GM19099 (cell line): ENCODE data around the gene TMEM117.

Experiments used
- POLR2A ChIP-seq: IDR thresholded peaks from 3 replicates; pipeline ENCODE4 v1.6.1; 2011; ENCODE audit warnings: low read depth; ENCODE audit not compliant: insufficient read length; ENCODE audit errors: extremely low read depth

Gene TMEM117

DNA sequence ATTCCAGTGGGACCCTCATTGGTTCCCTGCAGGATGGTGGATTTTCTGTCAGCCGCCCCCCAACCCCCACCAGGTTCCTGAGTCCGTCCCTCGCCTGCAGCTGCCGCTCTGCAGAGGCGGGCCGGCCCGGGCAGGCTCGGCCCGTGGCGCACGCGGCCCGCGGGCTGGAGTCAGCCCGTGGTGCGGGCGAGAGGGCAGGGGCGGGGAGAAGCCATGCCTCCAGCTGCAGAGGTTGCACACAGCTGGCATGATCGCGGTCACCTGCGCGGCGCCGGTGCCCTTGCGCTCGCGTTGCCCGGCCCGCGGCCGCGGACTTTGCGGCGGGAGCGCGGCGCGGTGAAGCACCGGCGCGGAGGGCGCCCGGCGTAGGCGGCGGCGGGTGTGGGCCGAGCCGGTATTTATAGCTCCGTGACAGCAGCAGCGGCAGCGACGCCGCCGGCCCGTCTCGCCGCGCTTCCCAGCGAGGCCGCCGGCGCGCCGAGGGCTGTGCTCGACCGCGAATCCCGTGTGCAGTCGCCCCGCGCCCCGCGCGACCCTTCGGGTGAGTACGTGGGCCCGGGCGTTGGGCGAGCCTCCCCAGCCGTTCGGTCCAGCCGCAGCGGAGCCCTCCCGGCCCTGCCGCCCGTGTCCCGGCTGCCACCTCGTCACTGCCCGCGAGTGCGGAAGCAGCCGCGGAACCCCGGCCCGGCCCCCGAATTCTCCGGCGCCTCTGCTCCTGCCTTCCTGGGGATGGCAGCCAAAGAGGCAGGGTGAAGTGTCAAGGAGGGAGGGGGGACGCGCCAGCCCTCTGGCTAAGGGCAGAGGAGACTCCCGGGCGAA is at the start of gene TMEM117:
Gene TMEM117, plus strand, starts transcription at position 426 of the 819 bp plus-strand sequence.
- peak; percentile 66 for TF ChIP-seq POLR2A

DNA sequence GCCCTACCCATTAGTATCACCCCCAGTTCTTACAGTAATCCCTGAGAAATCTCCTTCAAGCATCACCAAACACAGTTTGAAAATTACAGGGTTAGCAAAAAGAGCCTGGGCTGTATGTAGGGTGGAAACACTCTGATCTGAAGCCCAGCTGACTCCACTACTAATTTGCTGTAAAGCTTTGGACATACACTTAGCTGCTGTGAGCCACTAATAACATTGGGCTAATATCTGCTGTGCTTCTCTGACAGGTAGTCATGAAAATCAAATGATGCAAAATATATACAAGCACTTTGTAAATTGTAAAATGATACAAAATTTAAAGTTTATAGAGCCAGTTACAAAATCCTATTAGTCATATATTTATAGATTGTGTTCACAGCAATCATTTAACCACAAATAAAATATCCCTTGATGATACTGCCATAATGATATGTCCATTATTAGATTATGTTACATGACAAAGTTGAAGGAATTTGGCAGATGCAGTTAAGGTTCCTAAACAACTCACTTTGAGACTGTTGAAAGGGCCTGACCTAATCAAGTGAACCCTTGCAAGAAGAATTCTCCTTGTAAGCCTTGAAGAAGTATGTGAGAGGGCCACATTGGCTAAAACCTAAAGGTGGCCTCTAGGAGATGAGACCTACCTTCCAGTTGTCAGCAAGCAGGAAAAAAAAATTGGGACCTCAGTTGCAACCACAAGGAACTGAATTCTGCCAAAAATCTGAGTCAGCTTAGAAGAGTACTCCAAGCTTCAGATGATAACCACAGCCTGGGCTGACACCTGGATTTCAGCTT is 48.8 kb upstream of the TMEM117 start:
- no peak for TF ChIP-seq POLR2A

GRCh38 chr12:43789941-43790340 is 45.9 kb upstream of the TMEM117 start:
- no peak for TF ChIP-seq POLR2A

GRCh38 chr12:43795716-43796280 is 40.1 kb upstream of the TMEM117 start:
- TF ChIP-seq POLR2A, result no peak

- TF ChIP-seq POLR2A, result no peak
Measured at GRCh38 chr12:43797561-43798217, 38.2 kb upstream of the TMEM117 start.

DNA sequence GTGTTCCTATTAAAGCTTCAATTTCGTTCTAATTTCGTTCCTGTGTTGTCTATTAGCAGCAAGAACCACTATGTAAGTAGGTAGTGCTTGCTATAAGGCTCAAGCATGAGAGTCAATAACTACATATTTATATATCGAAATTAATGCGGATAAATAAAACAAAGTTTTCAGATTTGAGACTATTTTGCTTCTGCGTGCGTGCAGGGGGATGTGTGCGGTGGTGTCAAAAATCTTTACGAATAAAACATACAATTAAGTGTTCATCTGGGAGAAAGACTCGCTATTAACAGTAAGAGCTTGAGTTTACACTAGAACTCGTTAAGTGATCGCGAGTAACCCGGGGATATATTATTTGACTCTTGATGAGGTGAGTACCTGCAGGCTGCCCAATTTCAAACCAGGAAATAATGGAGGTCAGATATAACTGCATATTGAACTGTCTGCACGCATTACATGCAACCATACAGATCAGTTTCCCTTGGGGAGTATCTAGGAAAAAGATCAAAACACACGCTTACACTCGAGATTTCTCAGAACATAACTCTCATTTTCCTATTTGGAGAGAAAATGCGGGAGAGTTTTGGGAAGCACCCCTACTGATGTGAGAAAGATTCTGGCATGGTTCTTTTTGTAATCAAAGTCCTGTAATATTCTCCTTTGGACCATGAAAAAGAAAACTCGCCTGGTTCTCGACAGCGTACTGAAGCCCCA is 30.6 kb upstream of the TMEM117 start:
- TF ChIP-seq POLR2A, result no peak

GRCh38 chr12:43805860-43806736 is 29.8 kb upstream of the TMEM117 start, which contains the start of gene TWF1:
Gene TWF1 (minus strand): TSS chr12:43806317. CDS start chr12:43806245, 72 bp downstream.
- TF ChIP-seq POLR2A, result peak; percentile 96

DNA sequence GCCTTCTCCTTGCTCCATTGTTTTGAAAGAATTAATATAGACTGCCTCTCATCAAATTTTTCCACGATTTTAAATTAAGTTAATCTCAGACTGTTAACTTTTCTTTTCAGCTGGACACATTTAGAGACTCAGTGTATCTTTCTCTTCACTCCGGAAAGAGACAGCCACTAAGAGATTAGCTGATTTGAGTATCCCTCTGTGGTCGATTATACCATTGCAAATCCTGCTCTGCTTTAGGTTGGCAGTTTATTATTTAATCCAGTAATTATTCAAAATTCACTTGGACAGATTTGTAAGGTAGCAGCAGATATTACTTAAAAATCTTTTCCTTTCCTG is 29.2 kb upstream of the TMEM117 start:
- TF ChIP-seq POLR2A, result no peak

- no peak for TF ChIP-seq POLR2A
Measured at GRCh38 chr12:43807386-43807785, 28.5 kb upstream of the TMEM117 start.

- no peak for TF ChIP-seq POLR2A
Measured at GRCh38 chr12:43812057-43812456, 23.8 kb upstream of the TMEM117 start.

- TF ChIP-seq POLR2A, result no peak
Measured at GRCh38 chr12:43812926-43813325, 23.0 kb upstream of the TMEM117 start.

DNA sequence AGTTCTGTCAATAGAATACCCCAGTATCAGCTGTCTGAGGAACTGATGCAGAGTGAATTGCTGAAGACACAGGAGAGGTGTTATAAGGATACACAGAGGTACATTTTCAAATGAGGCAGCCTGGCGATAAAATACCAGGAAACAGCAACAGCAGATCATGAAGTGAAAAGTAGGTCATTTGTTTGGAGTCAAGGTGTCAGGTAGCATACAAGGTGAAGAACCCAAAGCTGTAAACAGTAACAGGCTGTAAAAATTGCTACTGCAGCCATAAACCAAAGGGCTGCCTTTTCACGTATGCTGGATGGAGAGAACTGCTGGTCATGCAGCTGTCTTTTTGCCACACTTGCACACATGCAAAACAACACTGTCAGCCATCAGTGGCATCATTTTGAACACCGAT is 20.5 kb upstream of the TMEM117 start:
- TF ChIP-seq POLR2A, result no peak

DNA sequence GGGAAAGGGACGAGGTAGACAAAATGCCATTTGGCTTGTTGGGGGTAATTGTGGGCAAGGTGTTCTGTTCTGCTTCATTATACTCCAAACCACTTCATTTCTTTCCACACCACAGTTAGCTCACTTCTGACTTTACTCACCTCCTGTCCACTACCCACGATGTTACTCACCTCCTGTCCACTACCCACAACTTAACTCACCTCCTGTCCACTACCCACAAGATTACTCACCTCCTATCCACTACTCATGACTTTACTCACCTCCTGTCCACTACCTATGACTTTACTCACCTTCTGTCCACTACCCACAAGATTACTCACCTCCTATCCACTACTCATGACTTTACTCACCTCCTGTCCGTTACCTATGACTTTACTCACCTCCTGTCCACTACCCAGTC is 19.7 kb upstream of the TMEM117 start:
- no peak for TF ChIP-seq POLR2A
